BLaER1 (cell line): ENCODE results near the gene CIAO2B.
"Not testable (repeated sequence)": the region's sequence is repeated elsewhere in the genome, so short reads cannot be mapped to it uniquely, and the experiment has no call there.

Experiments
- H3K27ac ChIP-seq: shearing (Covaris generic); formaldehyde crosslinking; 2 replicates; pipeline ENCODE4 v1.8.1; 2022
- H3K27me3 ChIP-seq: shearing (Covaris generic); formaldehyde crosslinking; 2 replicates; pipeline ENCODE4 v1.8.1; 2022
- H3K36me3 ChIP-seq: shearing (Covaris generic); formaldehyde crosslinking; 2 replicates; pipeline ENCODE4 v1.8.1; 2022
- H3K4me1 ChIP-seq: shearing (Covaris generic); formaldehyde crosslinking; 2 replicates; pipeline ENCODE4 v1.8.1; 2022
- H3K4me2 ChIP-seq: shearing (Covaris generic); formaldehyde crosslinking; 2 replicates; pipeline ENCODE4 v1.8.1; 2022
- H3K4me3 ChIP-seq: shearing (Covaris generic); formaldehyde crosslinking; 2 replicates; pipeline ENCODE4 v1.8.1; 2022
- H3K9ac ChIP-seq: shearing (Covaris generic); formaldehyde crosslinking; 2 replicates; pipeline ENCODE4 v1.8.1; 2022
- H3K9me3 ChIP-seq: shearing (Covaris generic); formaldehyde crosslinking; 2 replicates; pipeline ENCODE4 v1.8.1; 2022
- H4K20me1 ChIP-seq: shearing (Covaris generic); formaldehyde crosslinking; 2 replicates; pipeline ENCODE4 v1.8.1; 2022
- Cebpa-rat ChIP-seq: shearing (Covaris generic); IDR thresholded peaks from 2 replicates; pipeline ENCODE4 v1.8.1; 2022

CIAO2B gene

DNA sequence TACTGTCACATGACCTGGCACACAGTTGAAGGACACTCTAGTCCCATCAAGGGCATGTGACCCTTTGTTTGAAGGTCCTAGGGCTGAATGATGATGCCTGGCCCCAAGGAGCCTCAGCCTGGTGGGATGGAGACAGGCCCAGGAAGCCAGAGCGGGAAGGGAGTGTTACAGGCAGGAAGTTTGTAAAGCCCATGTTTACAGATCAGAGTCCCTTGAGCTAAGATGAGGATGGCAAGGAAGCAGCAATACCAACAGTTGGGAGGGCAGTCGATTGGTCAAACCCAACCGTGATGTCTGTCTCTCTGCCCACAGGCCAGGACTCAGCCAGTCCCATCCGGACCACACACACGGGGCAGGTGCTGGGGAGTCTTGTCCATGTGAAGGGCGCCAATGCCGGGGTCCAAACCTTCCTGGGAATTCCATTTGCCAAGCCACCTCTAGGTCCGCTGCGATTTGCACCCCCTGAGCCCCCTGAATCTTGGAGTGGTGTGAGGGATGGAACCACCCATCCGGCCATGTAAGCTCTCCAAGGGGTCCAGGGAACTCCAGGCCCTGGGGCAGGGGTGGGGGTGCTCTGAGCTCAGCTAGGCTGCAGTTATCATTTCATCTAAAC is 3.6 kb upstream of the CIAO2B start:
- Histone ChIP-seq H3K27ac (no peak overlapping the region), H3K4me1 (peaks cover 40% of the 10 kb centered on the region), H3K9ac (no peak overlapping the region), H4K20me1 (peaks cover 64% of the 10 kb centered on the region), H3K36me3 (peaks cover 67% of the 10 kb centered on the region), H3K27me3 (no peaks in the 10 kb centered on the region), H3K4me3 (no peak overlapping the region), H3K4me2 (no peak overlapping the region), H3K9me3 (no peaks in the 10 kb centered on the region)
- TF ChIP-seq Cebpa-rat = no peak

DNA sequence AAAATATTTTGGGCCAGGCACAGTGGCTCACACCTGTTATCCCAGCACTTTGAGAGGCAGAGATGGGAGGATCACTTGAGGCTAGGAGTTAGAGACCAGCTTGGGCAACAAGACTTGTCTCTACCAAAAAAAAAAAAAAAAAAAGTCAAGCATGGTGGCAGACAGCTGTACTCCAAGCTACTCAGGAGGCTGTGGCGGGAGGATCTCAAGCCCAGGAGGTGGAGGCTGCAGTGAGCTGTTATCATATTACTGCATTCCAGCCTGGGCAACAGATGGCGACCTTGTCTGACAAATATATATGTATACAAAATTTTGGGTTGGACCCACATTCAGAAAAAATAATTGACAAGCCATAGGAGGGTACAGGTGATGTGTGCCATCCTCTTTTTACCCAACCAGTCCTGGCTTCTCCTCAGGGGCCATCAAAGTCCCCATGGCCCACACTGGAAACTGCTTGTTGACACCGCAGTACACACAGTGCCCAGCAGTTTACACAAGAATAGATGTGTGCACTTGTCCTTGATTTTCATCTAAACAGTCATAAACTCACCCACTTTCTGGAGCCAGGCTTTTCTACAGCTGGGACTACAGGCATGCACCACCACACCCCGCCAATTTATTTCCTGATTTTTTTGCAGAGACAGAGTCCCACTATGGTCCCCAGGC is 2.8 kb upstream of the CIAO2B start:
- TF ChIP-seq Cebpa-rat = no peak
- Histone ChIP-seq H3K4me2 (peak overlapping the region; percentile 99), H4K20me1 (peaks cover 72% of the 10 kb centered on the region), H3K27me3 (no peaks in the 10 kb centered on the region), H3K9ac (0 out of 2 replicates have a peak overlapping the region, but pooled peaks have one; percentile 10), H3K4me3 (no peak overlapping the region), H3K4me1 (peaks cover 48% of the 10 kb centered on the region), H3K9me3 (no peaks in the 10 kb centered on the region), H3K36me3 (peaks cover 67% of the 10 kb centered on the region), H3K27ac (no peak overlapping the region)

DNA sequence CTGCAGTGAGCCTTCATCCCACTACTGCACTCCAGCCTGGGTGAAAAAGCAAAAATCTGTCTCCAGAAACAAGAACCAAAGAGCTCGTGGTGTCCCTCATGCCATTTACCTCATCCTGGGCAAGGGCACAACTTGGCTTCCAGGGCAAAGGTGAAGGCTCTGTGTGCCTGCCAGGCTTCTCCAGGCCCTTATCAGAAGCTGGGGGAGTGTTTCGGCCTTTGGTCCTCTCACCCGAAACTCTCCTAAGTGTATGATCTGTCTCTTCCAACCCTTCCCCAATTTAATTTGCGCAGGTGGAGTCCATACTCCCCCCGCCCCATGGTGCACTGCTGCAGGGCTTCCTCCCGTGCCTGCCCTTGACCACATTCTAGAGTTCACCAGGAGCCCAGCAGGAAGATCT is 2.3 kb upstream of the CIAO2B start:
- no peak for TF ChIP-seq Cebpa-rat
- Histone ChIP-seq H3K36me3 (peaks cover 67% of the 10 kb centered on the region), H3K27ac (no peak overlapping the region), H3K4me3 (peak overlapping the region; percentile 99; the same call in 1 of the 2 replicates), H3K9ac (0 out of 2 replicates have a peak overlapping the region, but pooled peaks have one; percentile 10), H3K27me3 (no peaks in the 10 kb centered on the region), H3K4me1 (peaks cover 49% of the 10 kb centered on the region), H4K20me1 (peaks cover 74% of the 10 kb centered on the region), H3K9me3 (no peaks in the 10 kb centered on the region), H3K4me2 (peak overlapping the region; percentile 99)

DNA sequence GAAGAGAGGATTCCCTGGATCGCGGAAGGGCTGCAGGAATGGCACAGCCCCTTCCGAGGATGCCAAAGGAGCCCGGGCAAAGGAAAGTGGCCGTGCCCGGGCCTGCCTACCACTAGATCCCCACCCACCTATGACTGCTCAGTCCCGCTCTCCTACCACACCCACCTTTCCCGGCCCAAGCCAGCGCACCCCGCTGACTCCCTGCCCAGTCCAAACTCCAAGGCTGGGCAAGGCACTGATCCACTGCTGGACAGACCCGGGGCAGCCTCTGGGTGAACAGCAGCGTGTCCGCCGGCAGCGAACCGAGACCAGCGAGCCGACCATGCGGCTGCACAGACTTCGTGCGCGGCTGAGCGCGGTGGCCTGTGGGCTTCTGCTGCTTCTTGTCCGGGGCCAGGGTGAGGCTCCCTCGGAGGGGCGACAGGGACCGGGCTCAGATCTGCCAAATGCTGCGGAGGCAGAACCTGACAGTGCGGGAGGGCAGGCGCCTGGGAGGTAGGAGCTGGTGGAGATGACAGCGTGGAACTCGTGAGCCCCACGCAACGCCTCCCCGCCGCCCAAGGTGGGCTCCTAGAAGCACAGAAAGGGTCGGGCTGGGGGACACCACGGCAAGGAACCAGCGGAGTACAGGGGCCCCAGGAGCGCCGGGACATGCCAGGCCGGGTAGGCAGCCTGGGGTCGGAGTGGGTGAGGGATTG is 1.3 kb upstream of the CIAO2B start, which contains the start of gene CES2:
CES2 (plus strand) TSS at position 203 of the 698 bp plus-strand sequence; CDS start at position 323, 120 bp downstream.
- peaks cover 62% of the 10 kb centered on the region for H3K36me3 ChIP-seq
- H3K9me3 ChIP-seq = no peaks in the 10 kb centered on the region
- peak within 1 kb of the TSS; percentile 99 for H3K4me2 ChIP-seq
- peak within 1 kb of the TSS; percentile 99 for H3K4me3 ChIP-seq
- peaks cover 70% of the 10 kb centered on the region for H4K20me1 ChIP-seq
- H3K27me3 ChIP-seq = no peaks in the 10 kb centered on the region
- peaks cover 49% of the 10 kb centered on the region for H3K4me1 ChIP-seq
- H3K9ac ChIP-seq = peak within 1 kb of the TSS; percentile 97
- peak within 1 kb of the TSS; percentile 97 for H3K27ac ChIP-seq
- no peak for TF ChIP-seq Cebpa-rat

DNA sequence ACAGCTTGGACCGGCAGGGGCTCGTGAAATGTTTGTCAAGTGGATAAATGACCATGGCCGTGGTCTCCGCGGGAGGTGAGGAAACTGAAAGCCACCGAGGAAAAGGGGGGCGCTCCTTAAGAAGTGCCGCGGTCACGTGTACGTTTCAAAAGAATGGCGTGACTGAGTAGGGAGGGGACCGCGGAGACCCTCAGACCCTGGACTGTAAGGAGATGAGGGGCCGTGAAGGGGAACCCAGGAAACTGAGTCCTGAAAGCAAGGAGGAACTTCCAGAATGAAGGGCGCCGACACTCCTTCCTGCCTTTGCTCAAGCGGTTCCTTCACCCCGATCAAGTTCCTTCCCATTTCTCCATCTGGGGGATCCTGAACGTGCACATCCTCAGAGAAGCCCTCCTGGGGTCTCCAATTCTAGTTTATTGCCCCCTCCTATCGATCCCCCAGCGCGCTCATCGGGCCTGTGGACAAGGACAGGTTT is 674 bp upstream of the CIAO2B start:
- peaks cover 68% of the 10 kb centered on the region for H4K20me1 ChIP-seq
- not testable (repeated sequence) for H3K9me3 ChIP-seq, H3K27me3 ChIP-seq
- peak overlapping the region; percentile 97 for H3K9ac ChIP-seq
- peak overlapping the region; percentile 99 for H3K4me2 ChIP-seq
- H3K27ac ChIP-seq = peak overlapping the region; percentile 97
- peak overlapping the region; percentile 99 for H3K4me3 ChIP-seq
- peaks cover 56% of the 10 kb centered on the region for H3K36me3 ChIP-seq
- peaks cover 49% of the 10 kb centered on the region for H3K4me1 ChIP-seq

DNA sequence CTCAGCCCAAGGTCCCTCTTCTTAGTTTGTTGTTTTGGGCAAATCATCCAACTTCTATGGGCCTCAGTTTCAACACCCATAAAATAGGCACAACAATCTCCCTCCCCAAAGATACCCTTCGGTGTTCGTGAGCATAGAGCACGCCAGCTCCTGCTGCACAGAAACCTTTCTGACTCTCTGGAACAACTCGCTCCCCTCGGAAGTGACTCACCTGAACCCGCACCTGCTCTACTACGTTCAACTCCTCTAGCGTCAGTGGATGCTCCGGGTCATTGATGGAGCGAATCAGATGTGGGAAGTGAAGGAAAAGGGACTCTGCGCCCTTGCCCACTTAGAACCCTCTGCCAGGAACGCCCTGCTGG is 445 bp downstream of the CIAO2B start:
- H3K27me3 ChIP-seq = no peaks in the 10 kb centered on the region
- peak overlapping the region; percentile 99 for H3K4me3 ChIP-seq
- TF ChIP-seq Cebpa-rat = no peak

DNA sequence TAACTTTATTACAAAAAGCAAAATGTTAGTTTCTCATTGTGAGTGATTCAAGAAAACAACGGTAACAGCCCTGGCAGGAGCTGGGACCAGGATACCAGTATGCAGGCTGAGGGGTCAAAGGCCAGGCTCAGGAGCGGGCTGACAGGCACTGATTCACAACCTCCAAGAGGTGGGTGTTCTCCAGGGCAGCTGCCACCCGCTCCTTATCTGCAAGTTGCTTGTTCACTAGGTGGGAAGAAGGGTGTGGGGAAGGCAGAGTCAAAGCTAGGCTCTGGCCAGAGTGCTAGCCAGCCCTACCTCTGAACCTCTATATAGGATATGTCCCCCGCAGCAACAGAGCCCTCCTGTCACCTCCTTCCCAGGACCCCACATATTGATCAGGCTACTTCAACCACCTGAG is 2.1 kb downstream of the CIAO2B start:
- Histone ChIP-seq H3K4me1 (peaks cover 56% of the 10 kb centered on the region), H4K20me1 (peaks cover 40% of the 10 kb centered on the region), H3K27me3 (peaks cover 2% of the 10 kb centered on the region; the same call in 1 of the 2 replicates), H3K9me3 (no peaks in the 10 kb centered on the region), H3K4me3 (no peak overlapping the region), H3K36me3 (peaks cover 28% of the 10 kb centered on the region), H3K4me2 (peak overlapping the region; percentile 99; the same call in 1 of the 2 replicates), H3K9ac (no peak overlapping the region), H3K27ac (no peak overlapping the region)
- TF ChIP-seq Cebpa-rat = no peak

More for the DNA sequence above, 445 bp downstream of the CIAO2B start:
- H3K9ac ChIP-seq = peak overlapping the region; percentile 97
- peaks cover 49% of the 10 kb centered on the region for H3K4me1 ChIP-seq
- H3K4me2 ChIP-seq = peak overlapping the region; percentile 99
- H3K9me3 ChIP-seq = no peaks in the 10 kb centered on the region
- H3K36me3 ChIP-seq = peaks cover 45% of the 10 kb centered on the region
- H4K20me1 ChIP-seq = peaks cover 57% of the 10 kb centered on the region
- peak overlapping the region; percentile 97 for H3K27ac ChIP-seq

DNA sequence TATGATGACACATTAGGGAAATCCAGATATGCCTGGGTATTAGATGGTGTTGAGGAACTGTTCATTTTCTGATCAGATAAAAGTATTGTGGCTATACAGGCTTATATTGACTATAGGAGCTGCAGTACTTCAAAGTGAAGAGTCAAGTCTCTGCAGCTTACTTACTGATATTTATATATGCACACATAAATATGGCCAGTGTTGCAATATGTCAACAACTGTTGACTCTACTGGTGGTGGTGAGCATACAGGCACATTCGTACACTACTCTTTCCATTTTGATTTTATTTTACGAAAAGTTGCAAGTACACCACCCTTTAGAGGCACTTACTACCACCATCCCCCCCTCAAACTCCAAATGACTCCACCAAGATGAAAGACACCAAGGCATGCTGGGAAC is 2.5 kb downstream of the CIAO2B start:
- H3K9ac ChIP-seq = no peak overlapping the region
- TF ChIP-seq Cebpa-rat = no peak
- H3K4me1 ChIP-seq = peaks cover 56% of the 10 kb centered on the region
- no peak overlapping the region for H3K4me3 ChIP-seq
- no peak overlapping the region for H3K27ac ChIP-seq
- peaks cover 36% of the 10 kb centered on the region for H4K20me1 ChIP-seq
- no peak overlapping the region for H3K4me2 ChIP-seq
- no peaks in the 10 kb centered on the region for H3K9me3 ChIP-seq
- H3K27me3 ChIP-seq = peaks cover 6% of the 10 kb centered on the region
- peaks cover 24% of the 10 kb centered on the region for H3K36me3 ChIP-seq

DNA sequence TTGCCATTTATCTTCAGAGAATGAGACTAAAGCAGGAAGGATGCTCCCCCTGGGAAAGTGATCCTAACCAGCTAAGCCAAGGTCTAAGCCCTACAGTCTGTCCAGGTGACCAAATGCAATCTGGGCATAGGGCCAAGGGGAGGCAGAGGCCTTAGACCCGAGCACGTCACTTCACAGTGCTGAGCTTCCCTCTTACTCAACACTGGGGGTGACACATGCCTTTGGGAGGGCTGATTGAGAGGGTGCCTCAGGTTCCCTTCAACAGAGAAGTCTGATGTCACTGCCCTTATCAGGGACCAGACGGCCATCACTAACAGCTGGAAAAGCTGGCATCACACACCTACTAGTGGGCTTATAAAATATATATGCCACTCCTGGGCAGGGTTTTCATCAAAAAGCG is 4.0 kb downstream of the CIAO2B start:
- peaks cover 21% of the 10 kb centered on the region for H4K20me1 ChIP-seq
- no peaks in the 10 kb centered on the region for H3K9me3 ChIP-seq
- H3K4me2 ChIP-seq = no peak overlapping the region
- H3K4me1 ChIP-seq = peaks cover 56% of the 10 kb centered on the region
- no peak overlapping the region for H3K4me3 ChIP-seq
- no peak overlapping the region for H3K27ac ChIP-seq
- H3K27me3 ChIP-seq = peaks cover 21% of the 10 kb centered on the region
- peaks cover 18% of the 10 kb centered on the region for H3K36me3 ChIP-seq
- H3K9ac ChIP-seq = no peak overlapping the region
- no peak for TF ChIP-seq Cebpa-rat
